ENCODE measurements around the gene CCDC50.

DNA sequence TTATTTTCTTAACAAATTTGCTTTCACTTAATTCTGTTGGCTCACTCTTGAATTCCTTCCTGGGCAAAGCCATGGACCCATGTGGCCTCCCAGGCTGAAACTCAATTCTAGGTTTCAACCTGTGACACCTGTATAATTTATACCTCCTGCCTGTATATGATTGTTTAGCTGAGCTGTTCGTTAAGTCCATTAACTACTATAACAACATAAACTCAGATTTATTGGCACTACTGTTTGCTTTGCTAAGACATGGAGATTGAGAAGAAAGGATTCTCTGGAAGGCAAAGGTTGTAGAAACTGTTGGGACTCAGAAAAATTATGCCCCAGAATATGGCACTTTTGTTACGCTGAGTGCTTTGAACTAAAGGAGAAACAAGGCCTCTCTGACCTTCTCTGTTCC, 26.7 kb upstream of the CCDC50 start:
- TF ChIP-seq, protein P1, sequence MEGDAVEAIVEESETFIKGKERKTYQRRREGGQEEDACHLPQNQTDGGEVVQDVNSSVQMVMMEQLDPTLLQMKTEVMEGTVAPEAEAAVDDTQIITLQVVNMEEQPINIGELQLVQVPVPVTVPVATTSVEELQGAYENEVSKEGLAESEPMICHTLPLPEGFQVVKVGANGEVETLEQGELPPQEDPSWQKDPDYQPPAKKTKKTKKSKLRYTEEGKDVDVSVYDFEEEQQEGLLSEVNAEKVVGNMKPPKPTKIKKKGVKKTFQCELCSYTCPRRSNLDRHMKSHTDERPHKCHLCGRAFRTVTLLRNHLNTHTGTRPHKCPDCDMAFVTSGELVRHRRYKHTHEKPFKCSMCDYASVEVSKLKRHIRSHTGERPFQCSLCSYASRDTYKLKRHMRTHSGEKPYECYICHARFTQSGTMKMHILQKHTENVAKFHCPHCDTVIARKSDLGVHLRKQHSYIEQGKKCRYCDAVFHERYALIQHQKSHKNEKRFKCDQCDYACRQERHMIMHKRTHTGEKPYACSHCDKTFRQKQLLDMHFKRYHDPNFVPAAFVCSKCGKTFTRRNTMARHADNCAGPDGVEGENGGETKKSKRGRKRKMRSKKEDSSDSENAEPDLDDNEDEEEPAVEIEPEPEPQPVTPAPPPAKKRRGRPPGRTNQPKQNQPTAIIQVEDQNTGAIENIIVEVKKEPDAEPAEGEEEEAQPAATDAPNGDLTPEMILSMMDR (IDR thresholded peaks at IDR 0.05) = no peak
- TF ChIP-seq ZFX (IDR thresholded peaks at IDR 0.05; ENCODE audit: borderline replicate concordance) = no peak
